Activated T-cell treated with anti-CD3 and anti-CD28 coated beads for 24 hours (primary cell): ENCODE measurements around the gene BST1.

Experiments
- DNase-seq: peaks from one replicate; pipeline ENCODE4 v3.0.0-alpha.2; 2020; ENCODE audit warnings: low read depth

Gene BST1

DNA sequence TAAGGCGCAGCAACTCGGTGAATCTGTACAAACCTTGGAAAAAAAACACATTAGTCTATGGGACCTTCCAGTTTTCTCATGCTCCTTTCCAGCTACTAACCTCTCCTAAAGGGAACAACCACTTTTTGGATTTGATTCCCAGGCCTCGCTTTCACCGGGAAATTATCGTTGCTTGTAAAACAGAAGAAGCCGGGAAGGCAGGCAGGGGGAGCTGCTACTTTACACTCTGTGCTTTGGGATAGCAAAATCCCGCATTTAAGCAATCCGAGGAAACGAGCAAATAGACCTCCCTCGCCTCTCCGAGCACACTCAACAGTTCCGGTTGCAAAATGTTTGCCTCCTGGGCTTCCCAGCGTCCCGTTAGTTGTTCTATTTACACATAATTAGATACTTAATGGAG is 76.4 kb downstream of the BST1 start:
- DNase-seq = no peak

- DNase-seq = no peak
Measured at GRCh38 chr4:15779809-15780208, 76.9 kb downstream of the BST1 start.

DNA sequence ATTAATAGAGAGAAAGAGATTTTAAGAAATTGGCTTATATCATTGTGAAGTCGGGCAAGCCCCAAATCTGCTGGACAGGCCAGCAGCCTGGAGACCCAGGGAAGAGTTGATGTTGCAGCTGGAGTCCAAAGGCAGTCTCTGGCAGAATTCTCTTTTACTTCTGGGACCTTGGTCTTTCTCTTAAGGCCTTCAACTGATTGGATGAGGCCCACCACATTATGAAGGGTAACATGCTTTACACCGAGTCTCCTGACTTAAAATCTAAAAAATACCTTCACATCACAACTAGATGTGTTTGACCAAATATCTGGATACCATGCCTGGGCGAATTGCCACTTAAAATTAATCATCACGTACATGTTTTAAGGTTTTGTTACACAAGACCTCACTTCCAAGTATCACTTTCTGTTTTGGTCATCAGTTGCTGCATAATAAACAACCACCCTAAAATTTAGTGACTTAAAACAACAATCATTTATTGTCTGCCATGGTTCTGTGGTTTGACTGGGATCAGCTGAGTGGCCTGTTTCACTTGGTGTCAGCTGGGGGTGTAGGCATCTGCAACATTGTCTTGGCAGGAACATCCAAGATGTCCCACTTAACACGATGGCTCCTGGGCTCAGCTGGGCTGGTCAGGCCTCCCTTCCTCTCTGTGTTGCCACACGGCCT is 78.7 kb downstream of the BST1 start:
- DNase-seq = no peak
